Panc1 (cell line): ENCODE data around the gene CEP128. TPM values are rescaled to one million over a fixed set of nuclear protein-coding genes. Genes with fewer than 3 reads are reported as not detected.

Experiments
- ATAC-seq: fragments of 200-7000 bp; cut with Tn5 transposase; 2 replicates; pipeline ENCODE4 v1.9.1; 2020; ENCODE audit warnings: mild to moderate bottlenecking, moderate library complexity
- BruUV-seq: library from RNA; stranded (reverse); fragments of 400-500 nt; replicated peaks from 2 replicates; lab custom pipeline; 2021; lab: Mats Ljungman, UMichigan
- CTCF ChIA-PET: fragments of 300-600 bp; sonication (Branson Sonifier 250); formaldehyde crosslinking; loops from one replicate; lab custom pipeline; 2022; ENCODE audit warnings: antibody characterized with exemption; lab: Charles Lee
- POLR2A ChIA-PET: fragments of 300-600 bp; sonication (Branson Sonifier 250); formaldehyde crosslinking; loops from one replicate; lab custom pipeline; 2022; ENCODE audit warnings: antibody characterized with exemption; lab: Charles Lee
- DNase-seq: peaks from one replicate; pipeline ENCODE4 v3.0.0-alpha.2; 2010; ENCODE audit warnings: low read depth, low spot score
- H3K27ac ChIP-seq: 2 replicates; pipeline ENCODE4 v1.5.1; 2011; ENCODE audit warnings: mild to moderate bottlenecking, low read length, inconsistent platforms
- H3K27me3 ChIP-seq: fragments of 200-500 bp; sonication (Bioruptor generic); 2 replicates; pipeline ENCODE4 v1.6.0; 2014; ENCODE audit warnings: low read length, inconsistent platforms; ENCODE audit not compliant: control insufficient read depth, insufficient read depth
- H3K36me3 ChIP-seq: fragments of 200-500 bp; sonication (Bioruptor generic); 2 replicates; pipeline ENCODE4 v1.5.1; 2014; ENCODE audit warnings: inconsistent platforms, mild to moderate bottlenecking, low read length, moderate library complexity; ENCODE audit not compliant: control insufficient read depth, insufficient read depth
- H3K4me1 ChIP-seq: 2 replicates; pipeline ENCODE4 v1.5.1; 2011; ENCODE audit warnings: inconsistent platforms, mild to moderate bottlenecking, low read length, moderate library complexity; ENCODE audit not compliant: control insufficient read depth, insufficient read depth
- H3K4me3 ChIP-seq, 2 experiments: 2 replicates each; pipeline ENCODE4 v1.5.1; 2011 to 2012; ENCODE audit warnings: low read depth in 2 of 2, low read length in 2 of 2, mild to moderate bottlenecking in 2 of 2, inconsistent platforms in 1 of 2, moderate library complexity in 1 of 2
- H3K9me3 ChIP-seq: fragments of 200-500 bp; sonication (Bioruptor generic); 2 replicates; pipeline ENCODE4 v1.5.1; 2014; ENCODE audit warnings: low read depth, mild to moderate bottlenecking, inconsistent platforms, low read length, moderate library complexity; ENCODE audit not compliant: control insufficient read depth, insufficient read depth
- CTCF ChIP-seq: fragments of 450-650 bp; IDR thresholded peaks from 2 replicates; pipeline ENCODE4 v1.5.1; 2017; ENCODE audit warnings: mild to moderate bottlenecking
- POLR2AphosphoS5 ChIP-seq: IDR thresholded peaks from 2 replicates; pipeline ENCODE4 v1.6.1; 2012; ENCODE audit warnings: mild to moderate bottlenecking, low read depth, low read length, moderate library complexity
- REST ChIP-seq, 2 experiments: IDR thresholded peaks; 2 replicates each; pipeline ENCODE4 v1.6.1; 2011 to 2012; ENCODE audit warnings: low read depth in 2 of 2, control low read depth in 1 of 2, low read length in 1 of 2, mild to moderate bottlenecking in 1 of 2, moderate library complexity in 1 of 2; ENCODE audit not compliant: insufficient read depth in 1 of 2
- SIN3A ChIP-seq: IDR thresholded peaks from 2 replicates; pipeline ENCODE4 v1.6.1; 2012; ENCODE audit warnings: low read depth, mild to moderate bottlenecking, low read length, moderate library complexity, borderline replicate concordance; ENCODE audit not compliant: insufficient read depth
- TCF7L2 ChIP-seq: IDR thresholded peaks from 2 replicates; pipeline ENCODE4 v1.6.1; 2011; ENCODE audit warnings: mild to moderate bottlenecking, low read depth, low read length, inconsistent platforms
- in situ Hi-C: cut with HindIII; loops from 2 replicates; pipeline ENCODE4 v1.10.0; 2016; ENCODE audit warnings: low sequenced_read_pairs, low pct_unique_long_range_greater_than_20kb
- intact Hi-C: fragments of 100-400 bp; cut with micrococcal nuclease; formaldehyde crosslinking; loops from one replicate; pipeline ENCODE4 v1.10.0; 2022; ENCODE audit not compliant: unreplicated experiment
- total RNA-seq: library from RNA; stranded (reverse); gene quantifications from one replicate; pipeline ENCODE4 v1.2.1, GENCODE V29; 2021; ENCODE audit not compliant: unreplicated experiment

The CEP128 gene
- total RNA-seq, 1 experiment from 2014 or later = 9.3 TPM

DNA sequence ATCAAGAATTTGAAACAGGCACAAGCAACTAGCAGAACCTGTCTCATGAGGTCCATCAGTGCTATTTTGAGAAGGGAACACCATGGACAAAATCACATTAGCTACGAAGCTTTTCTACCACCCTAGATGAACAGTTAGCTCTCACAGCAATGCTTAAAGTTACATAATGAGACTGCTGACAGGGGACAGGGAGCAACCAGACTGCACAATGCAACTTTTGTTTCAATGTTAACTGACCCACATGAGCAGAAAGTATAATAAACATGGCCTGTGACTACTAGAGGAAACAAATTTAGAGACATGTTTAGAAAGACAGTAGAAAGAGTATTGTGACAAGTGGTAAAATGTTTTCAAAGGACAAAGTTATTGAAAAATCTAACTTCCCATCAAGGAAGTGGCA, 282.8 kb downstream of the CEP128 start:
- in situ Hi-C loops (no loop called here), intact Hi-C loops (no loop called here)
- no TSS peak for BruUV-seq
- Histone ChIP-seq H3K4me3 (no peak overlapping the region), H3K36me3 (no peaks in the 10 kb centered on the region), H3K4me1 (no peaks in the 10 kb centered on the region), H3K27ac (no peak overlapping the region), H3K9me3 (no peaks in the 10 kb centered on the region), H3K27me3 (no peaks in the 10 kb centered on the region)
- POLR2A ChIA-PET = no interaction called here
- no peak for DNase-seq
- CTCF ChIA-PET = no interaction called here
- ATAC-seq = no peak
- TF ChIP-seq REST (IDR thresholded peaks at IDR 0.05; ENCODE audit: insufficient read depth in 1 of 2, low read depth in 2 of 2, low read length in 1 of 2) (no peak), CTCF (no peak), TCF7L2 (no peak), SIN3A (no peak), POLR2AphosphoS5 (no peak)

DNA sequence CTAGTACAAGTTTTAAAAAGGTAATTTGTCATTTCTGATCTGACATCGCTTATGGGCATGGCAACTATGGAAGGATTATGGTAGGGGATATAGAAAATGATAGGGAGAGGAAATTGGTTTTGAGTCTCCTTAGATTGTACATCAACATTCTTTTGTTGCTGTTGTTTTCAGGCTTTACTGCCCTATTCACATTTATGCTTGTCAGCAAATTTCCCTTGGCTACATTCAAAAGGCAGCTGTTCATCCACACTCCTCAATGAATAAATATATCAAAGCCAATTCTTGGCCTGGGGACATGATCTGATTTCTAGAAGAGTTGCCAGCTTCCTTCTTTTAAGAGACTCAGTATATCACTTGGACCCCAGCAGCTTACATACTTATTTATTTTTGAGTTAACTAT, 283.4 kb downstream of the CEP128 start:
- ATAC-seq (no peak), DNase-seq (no peak)
- H3K36me3 ChIP-seq = no peaks in the 10 kb centered on the region
- no peaks in the 10 kb centered on the region for H3K9me3 ChIP-seq
- H3K27ac ChIP-seq = no peak overlapping the region
- no peak for TF ChIP-seq REST (IDR thresholded peaks at IDR 0.05; ENCODE audit: insufficient read depth in 1 of 2, low read depth in 2 of 2, low read length in 1 of 2)
- TF ChIP-seq CTCF = no peak
- TF ChIP-seq POLR2AphosphoS5 = no peak
- no peak for TF ChIP-seq SIN3A
- TF ChIP-seq TCF7L2 = no peak
- ChIA-PET CTCF (no interaction called here), POLR2A (no interaction called here)
- H3K4me1 ChIP-seq = no peaks in the 10 kb centered on the region
- intact Hi-C loops = no loop called here
- in situ Hi-C loops = no loop called here
- BruUV-seq = no TSS peak
- no peaks in the 10 kb centered on the region for H3K27me3 ChIP-seq
- H3K4me3 ChIP-seq = no peak overlapping the region
